Thyroid gland (tissue), 4 donors: Measurements from ENCODE around the gene PLPPR1.

Source experiments
- CTCF ChIP-seq, 6 experiments: fragments of 200-600 bp in 3 of 6; fragments of 450-650 bp in 3 of 6; sonication (generic) in 3 of 6; IDR thresholded peaks; one replicate each; pipeline ENCODE4 v1.5.1; 2016 to 2019; ENCODE audit warnings: antibody characterized with exemption in 6 of 6, mild to moderate bottlenecking in 2 of 6, inconsistent platforms in 1 of 6, moderate library complexity in 1 of 6
- POLR2A ChIP-seq, 2 donors: fragments of 450-650 bp; IDR thresholded peaks; one replicate each; pipeline ENCODE4 v1.6.1; 2017; ENCODE audit warnings: antibody characterized with exemption in 2 of 2, mild to moderate bottlenecking in 2 of 2, moderate library complexity in 1 of 2

GRCh38 chr9:101191723-101192122, 163.2 kb downstream of the PLPPR1 start:
- TF ChIP-seq CTCF (IDR thresholded peaks at IDR 0.05) = no peak
- no peak for TF ChIP-seq POLR2A (IDR thresholded peaks at IDR 0.05)
